BLaER1 treated with 17β-estradiol and CSF1 and Interleukin-3, amounts not matched to agents 10 nM and 100 nM (cell line): Measurements from ENCODE around the gene IRS2.

ENCODE experiments used
- H3K27ac ChIP-seq, 11 experiments: shearing (Covaris generic); formaldehyde crosslinking; 2 replicates each; pipeline ENCODE4 v1.8.1; 2022
- H3K27me3 ChIP-seq, 11 experiments: shearing (Covaris generic); formaldehyde crosslinking; 2 replicates each; pipeline ENCODE4 v1.8.1; 2022
- H3K36me3 ChIP-seq, 11 experiments: shearing (Covaris generic); formaldehyde crosslinking; 2 replicates each; pipeline ENCODE4 v1.8.1; 2022
- H3K4me1 ChIP-seq, 10 experiments: shearing (Covaris generic); formaldehyde crosslinking; 2 replicates each; pipeline ENCODE4 v1.8.1; 2022
- H3K4me2 ChIP-seq, 11 experiments: shearing (Covaris generic); formaldehyde crosslinking; 2 replicates each; pipeline ENCODE4 v1.8.1; 2022
- H3K4me3 ChIP-seq, 10 experiments: shearing (Covaris generic); formaldehyde crosslinking; 2 replicates each; pipeline ENCODE4 v1.8.1; 2022
- H3K9ac ChIP-seq, 11 experiments: shearing (Covaris generic); formaldehyde crosslinking; 2 replicates each; pipeline ENCODE4 v1.8.1; 2022
- H3K9me3 ChIP-seq, 11 experiments: shearing (Covaris generic); formaldehyde crosslinking; replicated peaks in 1 of 11; 2 replicates each; pipeline ENCODE4 v1.8.1; 2022
- H4K20me1 ChIP-seq, 11 experiments: shearing (Covaris generic); formaldehyde crosslinking; 2 replicates each; pipeline ENCODE4 v1.8.1; 2022
- Cebpa-rat ChIP-seq, 11 experiments: shearing (Covaris generic); IDR thresholded peaks; 2 replicates each; pipeline ENCODE4 v1.8.1; 2022

Gene IRS2

GRCh38 chr13:109819874-109820273 lies 33.5 kb upstream of the IRS2 start:
- Histone ChIP-seq H3K9me3 (peaks cover 0 to 5% (median 4%) of the 10 kb centered on the region in 11 experiments; a peak in 9 of 22 replicates), H4K20me1 (no peaks in the 10 kb centered on the region), H3K4me3 (no peak overlapping the region), H3K9ac (no peak overlapping the region), H3K4me2 (no peak overlapping the region), H3K27me3 (no peaks in the 10 kb centered on the region), H3K36me3 (no peaks in the 10 kb centered on the region), H3K4me1 (peaks cover 0 to 33% (median 16%) of the 10 kb centered on the region in 10 experiments; a peak in 15 of 20 replicates), H3K27ac (no peak overlapping the region)
- no peak for TF ChIP-seq Cebpa-rat (IDR thresholded peaks at IDR 0.05)

DNA sequence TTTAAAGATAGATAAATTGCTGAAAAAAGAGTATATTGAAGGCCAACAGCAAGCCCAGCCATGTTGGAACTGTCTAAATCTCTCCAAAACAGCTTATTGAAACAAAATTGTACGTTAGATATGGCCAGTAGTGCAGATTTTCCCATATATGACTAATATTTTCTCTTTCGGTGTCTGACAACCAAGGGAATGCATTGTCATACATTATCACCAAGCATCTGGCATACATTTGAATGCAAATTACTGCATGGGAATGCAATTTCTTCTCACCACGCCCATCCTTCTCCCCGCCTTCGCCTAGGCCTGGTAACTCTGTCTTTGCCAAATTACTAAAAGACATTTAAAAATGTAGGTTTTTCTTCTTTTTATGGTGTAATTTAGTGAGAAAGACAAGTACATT lies 32.5 kb upstream of the IRS2 start:
- TF ChIP-seq Cebpa-rat (IDR thresholded peaks at IDR 0.05) = no peak
- H3K27me3 ChIP-seq = no peaks in the 10 kb centered on the region
- H3K4me2 ChIP-seq = peak overlapping the region in 9 of 11 experiments; percentile 7 to 76 (median 66); a peak in 13 of 22 replicates
- H3K27ac ChIP-seq = no peak overlapping the region; a peak in 2 of 22 replicates
- no peaks in the 10 kb centered on the region for H3K36me3 ChIP-seq
- no peaks in the 10 kb centered on the region for H4K20me1 ChIP-seq
- no peak overlapping the region for H3K9ac ChIP-seq
- peaks cover 0 to 33% (median 16%) of the 10 kb centered on the region in 10 experiments; a peak in 15 of 20 replicates for H3K4me1 ChIP-seq
- H3K9me3 ChIP-seq = no peaks in the 10 kb centered on the region; a peak in 2 of 22 replicates
- H3K4me3 ChIP-seq = no peak overlapping the region

GRCh38 chr13:109817591-109818535 lies 31.5 kb upstream of the IRS2 start:
- TF ChIP-seq Cebpa-rat (IDR thresholded peaks at IDR 0.05) = no peak
- no peak overlapping the region for H3K4me3 ChIP-seq
- H3K36me3 ChIP-seq = no peaks in the 10 kb centered on the region
- H3K4me1 ChIP-seq = peaks cover 0 to 33% (median 16%) of the 10 kb centered on the region in 10 experiments; a peak in 15 of 20 replicates
- peak overlapping the region in 9 of 11 experiments; percentile 7 to 76 (median 66); a peak in 16 of 22 replicates for H3K4me2 ChIP-seq
- peak overlapping the region in 2 of 11 experiments; percentile 16 to 29; a peak in 2 of 22 replicates for H3K27ac ChIP-seq
- H3K9ac ChIP-seq = peak overlapping the region in 1 of 11 experiments; percentile 7; a peak in 1 of 22 replicates
- no peaks in the 10 kb centered on the region for H4K20me1 ChIP-seq
- no peaks in the 10 kb centered on the region for H3K9me3 ChIP-seq
- no peaks in the 10 kb centered on the region for H3K27me3 ChIP-seq

GRCh38 chr13:109816808-109817203 lies 30.4 kb upstream of the IRS2 start:
- Histone ChIP-seq H4K20me1 (no peaks in the 10 kb centered on the region), H3K9ac (no peak overlapping the region), H3K27me3 (no peaks in the 10 kb centered on the region), H3K9me3 (no peaks in the 10 kb centered on the region), H3K36me3 (no peaks in the 10 kb centered on the region), H3K4me1 (peaks cover 0 to 33% (median 16%) of the 10 kb centered on the region in 10 experiments; a peak in 15 of 20 replicates), H3K4me3 (no peak overlapping the region), H3K27ac (no peak overlapping the region), H3K4me2 (peak overlapping the region in 2 of 11 experiments; percentile 17 to 34; a peak in 2 of 22 replicates)
- no peak for TF ChIP-seq Cebpa-rat (IDR thresholded peaks at IDR 0.05)

DNA sequence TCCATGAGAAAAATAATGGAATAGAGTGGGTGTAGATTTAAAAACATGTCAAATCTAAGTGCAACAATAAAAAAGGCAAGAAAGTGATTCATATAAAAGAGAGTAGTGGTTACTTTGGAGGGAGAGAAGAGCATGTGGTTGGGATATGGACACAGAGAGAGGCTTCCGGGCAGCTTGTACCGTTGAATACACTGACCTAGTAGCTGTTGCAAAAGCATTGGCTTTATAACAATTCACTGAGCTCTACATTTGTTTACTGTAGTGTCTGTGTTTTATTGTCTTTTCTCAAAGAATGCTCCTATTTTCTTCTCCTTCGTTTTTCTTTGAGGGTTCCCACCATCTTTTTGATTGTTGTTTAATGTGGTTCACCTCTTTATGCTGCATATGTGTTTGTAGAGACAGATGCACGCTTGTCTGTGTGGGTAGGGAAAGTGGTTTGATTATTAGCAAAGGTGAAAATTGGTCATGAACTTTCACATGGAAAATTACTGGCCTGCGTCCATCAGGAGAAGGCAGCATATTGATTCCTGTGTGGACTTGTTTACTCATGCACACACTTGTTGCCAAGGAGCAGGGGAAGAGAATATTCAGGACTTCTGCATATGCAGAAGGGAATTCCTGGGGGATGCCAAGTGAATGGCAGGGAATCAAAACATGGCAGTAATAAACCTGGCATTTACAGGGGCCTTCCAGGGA lies 29.9 kb upstream of the IRS2 start:
- Histone ChIP-seq H3K9me3 (no peaks in the 10 kb centered on the region), H3K36me3 (no peaks in the 10 kb centered on the region), H3K9ac (no peak overlapping the region), H3K4me3 (no peak overlapping the region), H3K4me1 (peaks cover 0 to 33% (median 16%) of the 10 kb centered on the region in 10 experiments; a peak in 15 of 20 replicates), H4K20me1 (no peaks in the 10 kb centered on the region), H3K4me2 (peak overlapping the region in 4 of 11 experiments; percentile 17 to 34 (median 29); a peak in 6 of 22 replicates), H3K27ac (no peak overlapping the region), H3K27me3 (no peaks in the 10 kb centered on the region)
- no peak for TF ChIP-seq Cebpa-rat (IDR thresholded peaks at IDR 0.05)

DNA sequence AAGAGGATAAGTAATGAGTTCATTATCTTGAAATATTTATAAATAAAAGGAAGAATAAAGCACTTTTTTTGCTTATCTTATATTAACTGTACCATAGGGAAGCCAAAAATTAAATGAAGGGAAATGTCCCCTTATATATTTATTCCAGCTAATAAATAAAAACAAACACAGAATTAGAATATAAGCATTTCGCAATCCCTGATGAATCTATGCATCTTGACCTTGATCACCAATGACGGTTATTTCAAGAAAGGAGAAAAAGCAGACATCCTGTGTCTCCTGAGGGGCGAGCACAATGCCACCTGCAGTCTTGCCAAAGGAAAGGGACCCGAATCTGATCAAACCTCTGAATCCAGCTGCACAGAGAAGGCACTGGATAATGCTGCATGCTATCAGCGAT lies 29.3 kb upstream of the IRS2 start:
- no peak; a peak in 1 of 22 replicates for TF ChIP-seq Cebpa-rat (IDR thresholded peaks at IDR 0.05)
- Histone ChIP-seq H3K4me1 (peaks cover 0 to 33% (median 16%) of the 10 kb centered on the region in 10 experiments; a peak in 15 of 20 replicates), H3K27ac (no peak overlapping the region), H3K36me3 (no peaks in the 10 kb centered on the region), H3K9me3 (no peaks in the 10 kb centered on the region), H3K9ac (no peak overlapping the region), H4K20me1 (no peaks in the 10 kb centered on the region), H3K4me2 (peak overlapping the region in 5 of 11 experiments; percentile 13 to 34 (median 27); a peak in 6 of 22 replicates), H3K27me3 (no peaks in the 10 kb centered on the region), H3K4me3 (no peak overlapping the region)

DNA sequence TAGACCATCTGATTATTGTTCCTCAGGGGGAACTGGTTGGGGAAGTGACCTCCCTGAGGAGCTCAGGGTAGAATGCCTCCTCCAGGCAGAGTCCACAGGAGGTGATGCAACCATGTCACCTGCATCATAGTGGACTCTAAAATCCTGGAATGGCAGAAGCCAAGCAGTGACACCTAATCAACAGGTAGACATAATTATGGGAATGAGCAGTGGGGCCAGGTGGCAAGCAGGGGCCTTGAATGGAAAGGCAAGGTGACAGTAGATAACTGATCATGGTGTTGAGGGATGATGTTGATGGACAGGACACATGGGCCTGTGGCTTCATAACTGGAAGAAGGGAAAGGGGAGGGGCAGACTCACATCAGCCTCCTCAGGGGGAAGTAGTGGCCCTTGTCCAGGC lies 27.3 kb upstream of the IRS2 start:
- no peaks in the 10 kb centered on the region for H3K27me3 ChIP-seq
- TF ChIP-seq Cebpa-rat (IDR thresholded peaks at IDR 0.05) = no peak
- no peak overlapping the region for H3K4me3 ChIP-seq
- H3K4me1 ChIP-seq = peaks cover 0 to 30% (median 14%) of the 10 kb centered on the region in 10 experiments; a peak in 15 of 20 replicates
- no peak overlapping the region for H3K4me2 ChIP-seq
- no peak overlapping the region for H3K27ac ChIP-seq
- no peak overlapping the region for H3K9ac ChIP-seq
- no peaks in the 10 kb centered on the region for H3K9me3 ChIP-seq
- no peaks in the 10 kb centered on the region for H4K20me1 ChIP-seq
- H3K36me3 ChIP-seq = no peaks in the 10 kb centered on the region

- TF ChIP-seq Cebpa-rat (IDR thresholded peaks at IDR 0.05) = no peak
- Histone ChIP-seq H3K27ac (no peak overlapping the region), H3K27me3 (no peaks in the 10 kb centered on the region), H3K36me3 (no peaks in the 10 kb centered on the region), H4K20me1 (no peaks in the 10 kb centered on the region), H3K4me1 (peaks cover 0 to 17% (median under 1%) of the 10 kb centered on the region in 10 experiments; a peak in 10 of 20 replicates), H3K4me2 (no peak overlapping the region), H3K4me3 (no peak overlapping the region), H3K9ac (no peak overlapping the region), H3K9me3 (no peaks in the 10 kb centered on the region)
Measured at GRCh38 chr13:109812382-109812781, 26.0 kb upstream of the IRS2 start.
